H9 (cell line): ENCODE results near the gene MOCS3. TPM values are rescaled to one million over a fixed set of nuclear protein-coding genes. Genes with fewer than 3 reads are reported as not detected.

Source experiments
- DNase-seq: peaks from one replicate; pipeline ENCODE4 v3.0.0-alpha.2; 2017
- H2AFZ ChIP-seq: one replicate; pipeline ENCODE4 v1.6.1; 2013; ENCODE audit warnings: mild to moderate bottlenecking, low read length, control low read depth, moderate library complexity
- H2AK5ac ChIP-seq: 2 replicates; pipeline ENCODE4 v1.6.1; 2013; ENCODE audit warnings: low read length, control low read depth, mixed read lengths; ENCODE audit not compliant: insufficient read length
- H2BK120ac ChIP-seq: one replicate; pipeline ENCODE4 v1.6.1; 2013; ENCODE audit warnings: low read depth, mild to moderate bottlenecking, low read length, control low read depth, inconsistent platforms; ENCODE audit not compliant: poor library complexity, severe bottlenecking
- H2BK12ac ChIP-seq: 2 replicates; pipeline ENCODE4 v1.6.1; 2013; ENCODE audit warnings: low read length, control low read depth, mixed read lengths, low read depth; ENCODE audit not compliant: insufficient read length
- H2BK15ac ChIP-seq: 2 replicates; pipeline ENCODE4 v1.6.1; 2013; ENCODE audit warnings: low read depth, low read length, control low read depth
- H2BK20ac ChIP-seq: one replicate; pipeline ENCODE4 v1.6.1; 2013; ENCODE audit warnings: low read depth, mild to moderate bottlenecking, low read length, control low read depth, inconsistent platforms; ENCODE audit not compliant: poor library complexity, severe bottlenecking
- H2BK5ac ChIP-seq: 2 replicates; pipeline ENCODE4 v1.6.1; 2013; ENCODE audit warnings: low read length, control low read depth, mixed read lengths; ENCODE audit not compliant: insufficient read length
- H3K14ac ChIP-seq: 2 replicates; pipeline ENCODE4 v1.6.1; 2013; ENCODE audit warnings: low read length, control low read depth; ENCODE audit not compliant: insufficient read depth
- H3K18ac ChIP-seq: 2 replicates; pipeline ENCODE4 v1.6.1; 2013; ENCODE audit warnings: low read depth, mild to moderate bottlenecking, mixed read lengths, low read length, control low read depth; ENCODE audit not compliant: insufficient read length
- H3K23ac ChIP-seq: 2 replicates; pipeline ENCODE4 v1.6.1; 2013; ENCODE audit warnings: low read length, control low read depth, mixed read lengths, low read depth; ENCODE audit not compliant: insufficient read length
- H3K23me2 ChIP-seq: 2 replicates; pipeline ENCODE4 v1.6.1; 2013; ENCODE audit warnings: low read depth, mild to moderate bottlenecking, mixed read lengths, low read length, control low read depth; ENCODE audit not compliant: insufficient read length, poor library complexity, severe bottlenecking
- H3K27ac ChIP-seq: 2 replicates; pipeline ENCODE4 v1.5.1; 2013; ENCODE audit warnings: low read length, control low read depth, mixed read lengths, low read depth; ENCODE audit not compliant: insufficient read length
- H3K27me3 ChIP-seq: 2 replicates; pipeline ENCODE4 v1.6.1; 2013; ENCODE audit warnings: low read length, control low read depth, inconsistent platforms; ENCODE audit not compliant: insufficient read depth
- H3K4ac ChIP-seq: 2 replicates; pipeline ENCODE4 v1.6.1; 2013; ENCODE audit warnings: low read depth, mild to moderate bottlenecking, control low read depth, inconsistent platforms, low read length, moderate library complexity
- H3K4me1 ChIP-seq: 2 replicates; pipeline ENCODE4 v1.6.1; 2013; ENCODE audit warnings: low read length, control low read depth, inconsistent platforms; ENCODE audit not compliant: insufficient read depth
- H3K4me2 ChIP-seq: 2 replicates; pipeline ENCODE4 v1.6.1; 2013; ENCODE audit warnings: low read length, control low read depth, mixed read lengths; ENCODE audit not compliant: insufficient read length, insufficient read depth
- H3K56ac ChIP-seq: 2 replicates; pipeline ENCODE4 v1.6.1; 2013; ENCODE audit warnings: low read depth, mild to moderate bottlenecking, mixed read lengths, low read length, control low read depth; ENCODE audit not compliant: insufficient read length
- H3K79me1 ChIP-seq: 2 replicates; pipeline ENCODE4 v1.6.1; 2013; ENCODE audit warnings: low read depth, mild to moderate bottlenecking, moderate library complexity, low read length, control low read depth, inconsistent platforms; ENCODE audit not compliant: insufficient read depth, poor library complexity, severe bottlenecking
- H3K79me2 ChIP-seq: 2 replicates; pipeline ENCODE4 v1.6.1; 2013; ENCODE audit warnings: low read length, control low read depth, inconsistent platforms; ENCODE audit not compliant: insufficient read depth
- H3K9ac ChIP-seq: 2 replicates; pipeline ENCODE4 v1.6.1; 2013; ENCODE audit warnings: low read length, control low read depth, mixed read lengths; ENCODE audit not compliant: insufficient read length; ENCODE audit errors: extremely low read depth
- H3K9me3 ChIP-seq: one replicate; pipeline ENCODE4 v1.6.1; 2013; ENCODE audit warnings: low read depth, low read length, inconsistent platforms; ENCODE audit not compliant: control insufficient read depth
- H3T11ph ChIP-seq: one replicate; pipeline ENCODE4 v1.6.1; 2013; ENCODE audit warnings: mild to moderate bottlenecking, low read length, control low read depth, inconsistent platforms
- H4K20me1 ChIP-seq: one replicate; pipeline ENCODE4 v1.6.1; 2013; ENCODE audit not compliant: control insufficient read depth, insufficient read length, insufficient read depth
- H4K5ac ChIP-seq: 2 replicates; pipeline ENCODE4 v1.6.1; 2013; ENCODE audit warnings: low read depth, mild to moderate bottlenecking, mixed read lengths, low read length, control low read depth; ENCODE audit not compliant: insufficient read length
- H4K8ac ChIP-seq: replicated peaks from 2 replicates; pipeline ENCODE4 v1.6.1; 2013; ENCODE audit warnings: low read length, control low read depth, mixed read lengths, low read depth; ENCODE audit not compliant: insufficient read length
- H4K91ac ChIP-seq: 2 replicates; pipeline ENCODE4 v1.6.1; 2013; ENCODE audit warnings: low read depth, mild to moderate bottlenecking, moderate library complexity, mixed read lengths, low read length, control low read depth; ENCODE audit not compliant: insufficient read length
- H3K27ac Mint-ChIP-seq, 3 experiments: 2 replicates in 2 of 3; 3 replicates in 1 of 3; pipeline ENCODE4 v1.8.0; 2020 to 2021; ENCODE audit warnings: mixed read lengths in 3 of 3, mild to moderate bottlenecking in 1 of 3, moderate library complexity in 1 of 3
- H3K27me3 Mint-ChIP-seq: 2 replicates; pipeline ENCODE4 v1.8.0; 2021; ENCODE audit warnings: low read depth, mild to moderate bottlenecking, moderate library complexity, mixed read lengths
- H3K36me3 Mint-ChIP-seq, 3 experiments: 2 replicates in 2 of 3; 3 replicates in 1 of 3; pipeline ENCODE4 v1.8.0; 2020 to 2021; ENCODE audit warnings: low read depth in 3 of 3, mixed read lengths in 3 of 3; ENCODE audit not compliant: insufficient read depth in 1 of 3
- H3K4me1 Mint-ChIP-seq, 2 experiments: 2 replicates each; pipeline ENCODE4 v1.8.0; 2020; ENCODE audit warnings: mixed read lengths in 2 of 2
- H3K4me3 Mint-ChIP-seq, 2 experiments: 2 replicates in 1 of 2; 3 replicates in 1 of 2; pipeline ENCODE4 v1.8.0; 2020 to 2021; ENCODE audit warnings: mild to moderate bottlenecking in 2 of 2, mixed read lengths in 2 of 2, moderate library complexity in 1 of 2
- H3K9me3 Mint-ChIP-seq, 2 experiments: 2 replicates in 1 of 2; 3 replicates in 1 of 2; pipeline ENCODE4 v1.8.0; 2020; ENCODE audit warnings: mild to moderate bottlenecking in 2 of 2, mixed read lengths in 2 of 2, moderate library complexity in 1 of 2
- CTCF ChIP-seq: fragments of 200-600 bp; sonication (generic); conservative IDR thresholded peaks from 3 replicates; pipeline ENCODE4 v1.8.0; 2021; ENCODE audit warnings: antibody characterized with exemption, mild to moderate bottlenecking
- WGBS: extraction: QIAGEN DNeasy Blood & Tissue Kit; methylation state at CpG from one replicate; pipeline ENCODE4 v1.1.7; 2013; ENCODE audit warnings: missing lambda C conversion rate, low lambda C conversion rate, mixed read lengths; ENCODE audit not compliant: insufficient read length; ENCODE audit errors: extremely low coverage; 5-methylcytosine and 5-hydroxymethylcytosine counted together
- total RNA-seq: library from RNA; stranded (reverse); gene quantifications from 2 replicates; pipeline ENCODE4 v1.2.1, GENCODE V29; 2021

MOCS3 gene
- total RNA-seq, 1 experiment from 2014 or later = 9.0 TPM

GRCh38 chr20:51001430-51002265 lies 43.0 kb downstream of the MOCS3 start:
- Histone ChIP-seq H4K20me1 (no peaks in the 10 kb centered on the region), H2BK15ac (no peak overlapping the region), H2AFZ (no peak overlapping the region), H2BK5ac (no peak overlapping the region), H3K56ac (no peak overlapping the region), H3K4me1 (no peaks in the 10 kb centered on the region), H3K27me3 (no peaks in the 10 kb centered on the region), H2AK5ac (no peak overlapping the region), H3K9me3 (no peaks in the 10 kb centered on the region), H3K14ac (no peak overlapping the region), H3K79me1 (no peaks in the 10 kb centered on the region), H4K91ac (no peak overlapping the region), H3K27ac (no peak overlapping the region), H4K5ac (no peak overlapping the region), H3T11ph (no peak overlapping the region), H2BK20ac (no peak overlapping the region), H3K23ac (no peak overlapping the region), H3K79me2 (no peaks in the 10 kb centered on the region), H2BK12ac (no peak overlapping the region), H3K23me2 (no peaks in the 10 kb centered on the region), H3K4ac (no peak overlapping the region), H3K18ac (no peak overlapping the region), H3K4me2 (no peak overlapping the region), H3K9ac (no peak overlapping the region), H2BK120ac (no peak overlapping the region), H4K8ac (no peak overlapping the region)
- Mint-ChIP-seq H3K36me3 (peaks cover 7 to 9% (median 7%) of the 10 kb centered on the region in 3 experiments; a peak in 5 of 7 replicates), H3K4me3 (no peak overlapping the region), H3K9me3 (no peaks in the 10 kb centered on the region), H3K4me1 (peaks cover 3 to 10% of the 10 kb centered on the region in 2 experiments; a peak in 2 of 4 replicates), H3K27me3 (peaks cover 8% of the 10 kb centered on the region; the same call in 1 of the 2 replicates), H3K27ac (no peak overlapping the region; a peak in 1 of 7 replicates)
- DNase-seq = no peak
- WGBS = no CpG with 5 or more reads among the region's 20 CpGs
- no peak for TF ChIP-seq CTCF
